PC-9 (cell line): ENCODE results near the gene OR6C70. TPM values are rescaled to one million over a fixed set of nuclear protein-coding genes. Genes with fewer than 3 reads are reported as not detected.
"Not testable (repeated sequence)": the region's sequence is repeated elsewhere in the genome, so short reads cannot be mapped to it uniquely, and the experiment has no call there.

Source experiments
- BruUV-seq: library from RNA; stranded (reverse); fragments of 400-500 nt; replicated peaks from 2 replicates; lab custom pipeline; 2021; lab: Mats Ljungman, UMichigan
- CTCF ChIA-PET: fragments of 300-600 bp; sonication (Branson Sonifier 250); formaldehyde crosslinking; loops from one replicate; lab custom pipeline; 2022; ENCODE audit warnings: antibody characterized with exemption; lab: Charles Lee
- POLR2A ChIA-PET: fragments of 300-600 bp; sonication (Branson Sonifier 250); formaldehyde crosslinking; loops from one replicate; lab custom pipeline; 2022; ENCODE audit warnings: antibody characterized with exemption; ENCODE audit not compliant: unreplicated experiment; lab: Charles Lee
- DNase-seq, 2 experiments: peaks; one replicate each; pipeline versions ENCODE4 v3.0.0 to v3.0.0-alpha.2; 2015 to 2022; ENCODE audit warnings: mixed read lengths in 1 of 2
- H2AFZ ChIP-seq: fragments of 200-600 bp; sonication (generic); 2 replicates; pipeline ENCODE4 v1.8.1; 2017; ENCODE audit warnings: antibody characterized with exemption
- H3F3A ChIP-seq: fragments of 200-600 bp; sonication (generic); 2 replicates; pipeline ENCODE4 v1.8.1; 2017; ENCODE audit warnings: antibody characterized with exemption, mild to moderate bottlenecking, low read depth; ENCODE audit not compliant: insufficient read depth
- H3K27ac ChIP-seq: fragments of 200-600 bp; sonication (generic); 2 replicates; pipeline ENCODE4 v1.6.1; 2016; ENCODE audit warnings: mixed run types
- H3K27me3 ChIP-seq: fragments of 200-600 bp; sonication (generic); 2 replicates; pipeline ENCODE4 v1.6.1; 2016; ENCODE audit warnings: low read depth, mixed run types; ENCODE audit not compliant: insufficient read depth
- H3K36me3 ChIP-seq: fragments of 200-600 bp; sonication (generic); 2 replicates; pipeline ENCODE4 v1.6.1; 2016; ENCODE audit warnings: low read depth, mixed run types
- H3K4me1 ChIP-seq: fragments of 200-600 bp; sonication (generic); replicated peaks from 2 replicates; pipeline ENCODE4 v1.6.1; 2016; ENCODE audit warnings: mixed run types; ENCODE audit not compliant: insufficient read depth
- H3K4me2 ChIP-seq: fragments of 200-600 bp; sonication (generic); 2 replicates; pipeline ENCODE4 v1.6.1; 2017; ENCODE audit warnings: mixed run types
- H3K4me3 ChIP-seq: fragments of 200-600 bp; sonication (generic); 2 replicates; pipeline ENCODE4 v1.6.1; 2016; ENCODE audit warnings: mixed run types
- H3K79me2 ChIP-seq: fragments of 200-600 bp; sonication (generic); 2 replicates; pipeline ENCODE4 v1.6.1; 2017; ENCODE audit warnings: low read depth, mixed run types
- H3K9me2 ChIP-seq: fragments of 200-600 bp; sonication (generic); 2 replicates; pipeline ENCODE4 v1.8.1; 2017; ENCODE audit warnings: mild to moderate bottlenecking; ENCODE audit not compliant: insufficient read depth
- H3K9me3 ChIP-seq: fragments of 200-600 bp; sonication (generic); 2 replicates; pipeline ENCODE4 v1.8.1; 2016; ENCODE audit warnings: low read depth; ENCODE audit not compliant: insufficient read depth
- H4K20me1 ChIP-seq: fragments of 200-600 bp; sonication (generic); 2 replicates; pipeline ENCODE4 v1.8.1; 2017; ENCODE audit not compliant: insufficient read depth
- EZH2 ChIP-seq: fragments of 200-600 bp; sonication (generic); IDR thresholded peaks from 2 replicates; pipeline ENCODE4 v1.8.0; 2017; ENCODE audit warnings: antibody characterized with exemption, low read depth
- intact Hi-C: fragments of 100-400 bp; cut with micrococcal nuclease; formaldehyde crosslinking; loops from one replicate; pipeline ENCODE4 v1.10.0; 2022; ENCODE audit not compliant: unreplicated experiment
- total RNA-seq: library from RNA; stranded (reverse); gene quantifications from 2 replicates; pipeline ENCODE4 v1.2.3, GENCODE V29; 2021
- TF ChIP-seq, protein P1 (sequence below): fragments of 200-600 bp; sonication (generic); conservative IDR thresholded peaks from 2 replicates; pipeline ENCODE4 v1.6.1; 2017; ENCODE audit warnings: mixed run types, antibody characterized with exemption, mild to moderate bottlenecking, moderate library complexity

OR6C70 gene
- total RNA-seq, 1 experiment from 2014 or later = not detected

DNA sequence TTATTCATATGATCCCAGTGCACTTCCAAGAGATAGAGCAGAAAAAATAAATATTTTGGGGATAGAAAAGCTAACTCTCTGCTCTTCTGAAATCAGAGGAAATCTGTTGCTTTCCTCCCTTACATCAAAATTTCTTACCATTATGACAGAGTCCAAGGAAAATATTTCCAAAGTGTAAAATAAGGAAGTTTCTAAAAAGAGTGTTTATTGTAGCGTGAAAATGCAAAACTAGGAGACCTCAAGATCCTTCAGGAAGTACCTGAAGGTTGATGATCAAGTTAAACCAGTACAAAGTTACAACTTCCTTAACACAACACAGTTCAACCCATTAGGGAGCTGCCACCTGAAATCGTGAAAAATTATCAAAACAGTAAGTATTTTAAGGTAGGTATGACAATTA, 26.2 kb downstream of the OR6C70 start, which contains the start of gene OR6C2:
Gene OR6C2 (plus strand): TSS at position 301 of the 400 bp plus-strand sequence. CDS start 8,138 bp downstream, outside the sequence.
- intact Hi-C loops = no loop called here
- TF ChIP-seq EZH2 = no peak
- TF ChIP-seq, protein P1, sequence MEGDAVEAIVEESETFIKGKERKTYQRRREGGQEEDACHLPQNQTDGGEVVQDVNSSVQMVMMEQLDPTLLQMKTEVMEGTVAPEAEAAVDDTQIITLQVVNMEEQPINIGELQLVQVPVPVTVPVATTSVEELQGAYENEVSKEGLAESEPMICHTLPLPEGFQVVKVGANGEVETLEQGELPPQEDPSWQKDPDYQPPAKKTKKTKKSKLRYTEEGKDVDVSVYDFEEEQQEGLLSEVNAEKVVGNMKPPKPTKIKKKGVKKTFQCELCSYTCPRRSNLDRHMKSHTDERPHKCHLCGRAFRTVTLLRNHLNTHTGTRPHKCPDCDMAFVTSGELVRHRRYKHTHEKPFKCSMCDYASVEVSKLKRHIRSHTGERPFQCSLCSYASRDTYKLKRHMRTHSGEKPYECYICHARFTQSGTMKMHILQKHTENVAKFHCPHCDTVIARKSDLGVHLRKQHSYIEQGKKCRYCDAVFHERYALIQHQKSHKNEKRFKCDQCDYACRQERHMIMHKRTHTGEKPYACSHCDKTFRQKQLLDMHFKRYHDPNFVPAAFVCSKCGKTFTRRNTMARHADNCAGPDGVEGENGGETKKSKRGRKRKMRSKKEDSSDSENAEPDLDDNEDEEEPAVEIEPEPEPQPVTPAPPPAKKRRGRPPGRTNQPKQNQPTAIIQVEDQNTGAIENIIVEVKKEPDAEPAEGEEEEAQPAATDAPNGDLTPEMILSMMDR = no peak

DNA sequence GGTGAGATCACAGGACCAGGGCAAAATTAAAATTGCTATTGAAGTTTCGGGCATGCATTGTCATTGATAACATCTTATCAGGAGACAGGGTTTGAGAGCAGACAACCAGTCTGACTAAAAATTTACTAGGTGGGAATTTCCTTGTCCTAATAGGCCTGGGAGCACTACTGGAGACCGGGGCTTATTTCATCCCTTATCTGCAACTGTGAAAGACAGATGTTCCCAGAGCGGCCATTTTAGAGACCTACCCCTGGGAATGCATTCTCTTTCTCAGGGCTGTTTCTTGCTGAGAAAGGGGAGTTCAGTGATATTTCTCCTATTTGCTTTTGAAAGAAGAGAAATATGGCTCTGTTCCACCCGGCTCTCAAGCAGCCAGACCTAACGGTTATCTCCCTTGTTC, 28.7 kb downstream of the OR6C70 start:
- H3K27ac ChIP-seq, H3K4me3 ChIP-seq, BruUV-seq, H2AFZ ChIP-seq, H3K9me3 ChIP-seq, DNase-seq, H3K36me3 ChIP-seq, intact Hi-C loops, CTCF ChIA-PET, H3F3A ChIP-seq, H4K20me1 ChIP-seq, H3K9me2 ChIP-seq, H3K79me2 ChIP-seq, POLR2A ChIA-PET, H3K4me2 ChIP-seq, H3K27me3 ChIP-seq, H3K4me1 ChIP-seq: not testable (repeated sequence)

More for the DNA sequence above, 26.2 kb downstream of the OR6C70 start, which contains the start of gene OR6C2:
- Histone ChIP-seq H3K79me2 (no peaks in the 10 kb centered on the region), H3K36me3 (no peaks in the 10 kb centered on the region), H3K27ac (no peak within 1 kb of the TSS), H4K20me1 (no peaks in the 10 kb centered on the region), H3K4me3 (no peak within 1 kb of the TSS), H3F3A (no peaks in the 10 kb centered on the region), H3K4me2 (no peak within 1 kb of the TSS), H3K27me3 (no peaks in the 10 kb centered on the region), H2AFZ (no peak within 1 kb of the TSS), H3K9me3 (no peaks in the 10 kb centered on the region), H3K9me2 (no peaks in the 10 kb centered on the region), H3K4me1 (no peaks in the 10 kb centered on the region)
- no TSS peak for BruUV-seq
- POLR2A ChIA-PET = no interaction called here
- CTCF ChIA-PET = no interaction called here
- no peak for DNase-seq

DNA sequence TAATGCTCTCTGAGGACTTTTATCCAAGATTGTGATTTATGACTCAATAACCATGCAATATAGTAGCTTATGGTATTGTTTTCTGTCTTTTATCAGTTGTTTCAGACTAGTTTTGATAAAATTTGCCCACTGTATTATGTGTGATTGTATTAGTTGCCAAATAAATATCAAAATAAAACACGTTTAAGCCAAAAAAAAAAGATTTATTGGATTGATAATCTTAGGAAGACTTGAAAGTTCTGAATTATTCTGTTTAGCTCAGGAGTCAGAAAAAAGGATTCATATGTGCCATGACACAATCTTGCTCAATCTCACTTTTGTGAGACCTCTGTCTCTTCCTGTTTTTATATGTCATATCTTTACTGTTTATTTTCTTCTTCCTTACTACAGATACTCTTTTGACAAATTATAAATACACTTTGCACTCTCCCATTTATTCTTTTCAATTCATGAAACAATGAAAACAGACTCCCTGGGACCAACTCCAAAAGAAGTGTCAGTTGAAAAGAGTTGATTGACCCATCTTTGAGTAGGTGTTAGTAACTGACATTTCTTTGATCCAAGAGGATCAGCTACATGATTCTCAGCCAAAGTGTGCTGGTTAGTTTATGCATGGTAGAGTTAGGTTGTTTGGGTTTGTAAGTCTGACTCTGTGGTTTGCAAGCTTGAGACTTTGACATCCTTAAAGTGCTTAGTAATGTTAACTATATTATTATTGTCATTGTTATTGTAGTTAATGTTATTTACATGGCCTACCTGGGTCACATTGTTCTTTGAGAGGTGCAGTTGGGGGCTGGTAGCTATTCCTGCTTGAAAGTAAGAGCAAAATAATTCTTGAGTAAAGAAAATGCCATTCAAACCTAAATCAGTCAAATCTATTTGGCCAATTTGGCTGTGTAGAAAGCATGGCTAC, 41.4 kb downstream of the OR6C70 start:
- Histone ChIP-seq H3K9me3 (no peaks in the 10 kb centered on the region), H3K4me2 (no peak overlapping the region), H3K4me1 (no peaks in the 10 kb centered on the region), H3K27ac (no peak overlapping the region), H3K36me3 (no peaks in the 10 kb centered on the region), H3K4me3 (no peak overlapping the region), H3K79me2 (no peaks in the 10 kb centered on the region), H3K27me3 (no peaks in the 10 kb centered on the region), H2AFZ (no peak overlapping the region), H3F3A (no peaks in the 10 kb centered on the region), H3K9me2 (no peaks in the 10 kb centered on the region), H4K20me1 (no peaks in the 10 kb centered on the region)
- no peak for DNase-seq
- no TSS peak for BruUV-seq
- POLR2A ChIA-PET = no interaction called here
- TF ChIP-seq, protein P1 = no peak
- TF ChIP-seq EZH2 = no peak
- intact Hi-C loops = no loop called here
- CTCF ChIA-PET = no interaction called here
